ENCODE results near the gene SPEF1.

Gene SPEF1

DNA sequence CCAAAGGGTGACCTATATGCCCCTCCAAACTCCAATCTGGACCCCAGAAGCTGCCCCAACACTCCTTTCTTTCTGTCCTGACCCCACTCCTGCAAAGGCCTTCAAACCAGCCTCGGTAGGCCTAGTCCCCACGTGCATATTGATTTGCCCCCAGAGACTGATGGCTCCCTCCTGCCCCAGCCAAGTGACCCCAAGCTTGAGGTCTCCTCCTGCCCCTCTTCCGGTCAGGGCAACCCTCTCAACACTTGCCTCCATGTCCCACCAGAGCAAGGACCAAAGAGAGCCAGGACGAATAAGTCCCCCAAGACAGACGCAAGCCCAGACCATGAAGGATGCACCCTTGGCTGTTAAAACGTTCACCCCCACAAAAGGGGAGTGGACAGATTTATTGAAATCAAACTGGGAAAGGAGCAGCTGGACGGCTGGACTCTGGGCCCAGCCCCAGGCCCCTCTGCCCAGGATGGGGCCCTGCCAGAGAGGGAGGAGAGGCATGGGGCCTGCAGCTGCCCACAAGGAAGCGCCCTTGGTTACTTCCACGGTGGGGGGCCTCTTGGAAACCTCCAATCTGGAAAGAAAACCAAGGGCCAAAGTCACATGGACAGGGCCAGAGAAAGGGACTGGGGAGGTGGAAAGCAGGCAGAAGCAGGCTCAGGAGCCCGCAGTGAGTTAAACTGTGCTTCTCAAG is 2.4 kb upstream of the SPEF1 start:
- peak overlapping the region; percentile 72 for H3K4me3 ChIP-seq (ENCODE audit: control insufficient read depth, low read depth, low read length)
- no peak for DNase-seq (ENCODE audit: low read depth)
- no peak for TF ChIP-seq CTCF (conservative IDR thresholded peaks at IDR 0.05; ENCODE audit: control insufficient read depth, insufficient read depth, low read depth, low read length)

- TF ChIP-seq CTCF (conservative IDR thresholded peaks at IDR 0.05; ENCODE audit: control insufficient read depth, insufficient read depth, low read depth, low read length), result no peak
- H3K4me3 ChIP-seq (ENCODE audit: control insufficient read depth, low read depth, low read length), result no peak overlapping the region
- no peak for DNase-seq (ENCODE audit: low read depth)
Observed at GRCh38 chr20:3783068-3783489, 1.8 kb upstream of the SPEF1 start.

- DNase-seq (ENCODE audit: low read depth), result no peak
- no peak for TF ChIP-seq CTCF (conservative IDR thresholded peaks at IDR 0.05; ENCODE audit: control insufficient read depth, insufficient read depth, low read depth, low read length)
- H3K4me3 ChIP-seq (ENCODE audit: control insufficient read depth, low read depth, low read length), result no peak overlapping the region
Observed at GRCh38 chr20:3782597-3782996, 1.3 kb upstream of the SPEF1 start.

GRCh38 chr20:3778976-3779375 is 2.3 kb downstream of the SPEF1 start:
- no peak for TF ChIP-seq CTCF (conservative IDR thresholded peaks at IDR 0.05; ENCODE audit: control insufficient read depth, insufficient read depth, low read depth, low read length)
- H3K4me3 ChIP-seq (ENCODE audit: control insufficient read depth, low read depth, low read length), result no peak overlapping the region

DNA sequence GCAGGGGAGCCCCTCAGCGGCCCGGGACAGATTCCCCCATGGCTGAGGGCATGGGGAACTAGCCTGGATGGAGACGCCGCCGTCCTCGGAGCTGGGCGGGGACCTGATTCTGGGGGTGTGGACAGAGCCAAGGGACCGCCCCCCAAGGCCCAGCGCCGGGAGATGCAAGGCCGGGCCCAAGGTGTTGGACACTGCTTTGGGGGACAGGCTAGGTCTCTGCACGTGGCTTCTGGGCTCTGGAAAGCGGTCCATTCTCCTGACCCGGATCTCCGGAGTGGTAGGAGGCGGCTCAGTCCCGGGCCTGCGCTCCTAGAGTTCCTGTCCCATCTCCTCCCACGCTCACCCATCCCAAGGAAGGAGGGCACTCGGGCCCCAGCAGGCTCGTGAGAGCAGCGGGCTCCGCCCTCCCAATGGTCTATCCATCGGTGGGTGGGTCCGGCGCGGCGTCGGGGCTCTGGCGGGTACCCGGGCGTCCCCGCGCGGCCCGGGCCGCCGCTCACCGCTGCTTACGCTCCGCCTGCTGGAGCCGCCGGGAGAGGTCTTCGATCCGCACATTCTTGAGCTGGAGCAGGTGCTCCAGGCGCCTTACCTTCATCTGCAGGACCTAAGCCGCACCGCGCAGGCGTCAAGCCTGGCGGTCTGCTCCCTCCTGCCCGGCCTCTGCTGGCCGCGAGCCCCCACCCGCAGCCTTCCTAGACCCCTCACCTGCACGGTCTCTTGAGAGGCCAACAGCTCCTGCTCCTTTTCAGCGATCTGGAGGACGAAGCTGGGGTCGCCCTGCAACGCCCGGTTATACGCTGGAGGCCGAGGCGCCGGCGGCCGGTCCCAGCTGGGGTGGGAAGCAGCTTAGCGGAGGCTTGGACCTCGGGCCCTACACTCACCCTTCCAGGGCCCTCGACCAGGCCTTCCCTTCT is 3.3 kb downstream of the SPEF1 start:
- peak; percentile 41 for DNase-seq (ENCODE audit: low read depth)

More at GRCh38 chr20:3778976-3779375, 2.3 kb downstream of the SPEF1 start:
- DNase-seq (ENCODE audit: low read depth), result no peak

GRCh38 chr20:3777381-3777715 is 3.9 kb downstream of the SPEF1 start:
- DNase-seq (ENCODE audit: low read depth), result no peak
- H3K4me3 ChIP-seq (ENCODE audit: control insufficient read depth, low read depth, low read length), result peak overlapping the region; percentile 59
- TF ChIP-seq CTCF (conservative IDR thresholded peaks at IDR 0.05; ENCODE audit: control insufficient read depth, insufficient read depth, low read depth, low read length), result no peak

More for the DNA sequence above, 3.3 kb downstream of the SPEF1 start:
- peak overlapping the region; percentile 59 for H3K4me3 ChIP-seq (ENCODE audit: control insufficient read depth, low read depth, low read length)
- TF ChIP-seq CTCF (conservative IDR thresholded peaks at IDR 0.05; ENCODE audit: control insufficient read depth, insufficient read depth, low read depth, low read length), result no peak
